Left ventricle myocardium inferior (tissue), 1 donor: ENCODE data around the gene UBE2E2. TPM values are rescaled to one million over a fixed set of nuclear protein-coding genes. Genes with fewer than 3 reads are reported as not detected.

Source experiments
- DNase-seq: peaks from one replicate; pipeline ENCODE4 v3.0.0-alpha.2; 2020
- H3K27ac ChIP-seq: fragments of 200-600 bp; replicated peaks from 2 replicates; pipeline ENCODE4 v1.8.0; 2021
- H3K27me3 ChIP-seq: fragments of 200-600 bp; 2 replicates; pipeline ENCODE4 v1.8.0; 2021; ENCODE audit warnings: low read depth
- H3K36me3 ChIP-seq: fragments of 200-600 bp; 2 replicates; pipeline ENCODE4 v1.8.0; 2021
- H3K4me1 ChIP-seq: fragments of 200-600 bp; 2 replicates; pipeline ENCODE4 v1.8.0; 2021
- H3K4me3 ChIP-seq: fragments of 200-600 bp; 2 replicates; pipeline ENCODE4 v1.8.0; 2021; ENCODE audit warnings: mild to moderate bottlenecking, moderate library complexity
- H3K9me3 ChIP-seq: fragments of 200-600 bp; replicated peaks from 2 replicates; pipeline ENCODE4 v1.8.0; 2021
- intact Hi-C: fragments of 100-400 bp; cut with micrococcal nuclease; formaldehyde crosslinking; loops from one replicate; pipeline ENCODE4 v1.11.0; 2022
- total RNA-seq: library from RNA; stranded (reverse); fragmentation: NEBNext Ultra II Directional; extraction: Animal tissue kit (Norgen Biotek cat#: 25700); gene quantifications from one replicate; pipeline ENCODE4 v1.2.1, GENCODE V29; 2021
- TF ChIP-seq, protein P1 (sequence below): fragments of 200-600 bp; IDR thresholded peaks from 2 replicates; pipeline ENCODE4 v1.8.0; 2021; ENCODE audit warnings: antibody characterized with exemption, mild to moderate bottlenecking, borderline replicate concordance
- donor health status: DM: no; HTN: yes; CAD: no; lungs with severe emphysema.

UBE2E2 gene
- total RNA-seq, 1 donor from 2014 or later = 47.2 TPM

- no peaks in the 10 kb centered on the region for H3K9me3 ChIP-seq
- H3K27ac ChIP-seq = no peak overlapping the region
- H3K4me1 ChIP-seq = peaks cover 17% of the 10 kb centered on the region
- no peaks in the 10 kb centered on the region for H3K36me3 ChIP-seq
- DNase-seq = no peak
- no peaks in the 10 kb centered on the region for H3K27me3 ChIP-seq
- H3K4me3 ChIP-seq = no peak overlapping the region
- intact Hi-C loops = no loop called here
- TF ChIP-seq, protein P1, sequence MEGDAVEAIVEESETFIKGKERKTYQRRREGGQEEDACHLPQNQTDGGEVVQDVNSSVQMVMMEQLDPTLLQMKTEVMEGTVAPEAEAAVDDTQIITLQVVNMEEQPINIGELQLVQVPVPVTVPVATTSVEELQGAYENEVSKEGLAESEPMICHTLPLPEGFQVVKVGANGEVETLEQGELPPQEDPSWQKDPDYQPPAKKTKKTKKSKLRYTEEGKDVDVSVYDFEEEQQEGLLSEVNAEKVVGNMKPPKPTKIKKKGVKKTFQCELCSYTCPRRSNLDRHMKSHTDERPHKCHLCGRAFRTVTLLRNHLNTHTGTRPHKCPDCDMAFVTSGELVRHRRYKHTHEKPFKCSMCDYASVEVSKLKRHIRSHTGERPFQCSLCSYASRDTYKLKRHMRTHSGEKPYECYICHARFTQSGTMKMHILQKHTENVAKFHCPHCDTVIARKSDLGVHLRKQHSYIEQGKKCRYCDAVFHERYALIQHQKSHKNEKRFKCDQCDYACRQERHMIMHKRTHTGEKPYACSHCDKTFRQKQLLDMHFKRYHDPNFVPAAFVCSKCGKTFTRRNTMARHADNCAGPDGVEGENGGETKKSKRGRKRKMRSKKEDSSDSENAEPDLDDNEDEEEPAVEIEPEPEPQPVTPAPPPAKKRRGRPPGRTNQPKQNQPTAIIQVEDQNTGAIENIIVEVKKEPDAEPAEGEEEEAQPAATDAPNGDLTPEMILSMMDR = no peak
These were observed 243.2 kb downstream of the UBE2E2 start for GRCh38 chr3:23446301-23446700.

GRCh38 chr3:23448998-23449537, 245.9 kb downstream of the UBE2E2 start:
- DNase-seq = no peak
- no peak overlapping the region for H3K4me3 ChIP-seq
- TF ChIP-seq, protein P1 = no peak
- no peaks in the 10 kb centered on the region for H3K27me3 ChIP-seq
- peaks cover 17% of the 10 kb centered on the region for H3K4me1 ChIP-seq
- intact Hi-C loops = no loop called here
- H3K36me3 ChIP-seq = no peaks in the 10 kb centered on the region
- H3K9me3 ChIP-seq = no peaks in the 10 kb centered on the region
- peak overlapping the region; percentile 60 for H3K27ac ChIP-seq

DNA sequence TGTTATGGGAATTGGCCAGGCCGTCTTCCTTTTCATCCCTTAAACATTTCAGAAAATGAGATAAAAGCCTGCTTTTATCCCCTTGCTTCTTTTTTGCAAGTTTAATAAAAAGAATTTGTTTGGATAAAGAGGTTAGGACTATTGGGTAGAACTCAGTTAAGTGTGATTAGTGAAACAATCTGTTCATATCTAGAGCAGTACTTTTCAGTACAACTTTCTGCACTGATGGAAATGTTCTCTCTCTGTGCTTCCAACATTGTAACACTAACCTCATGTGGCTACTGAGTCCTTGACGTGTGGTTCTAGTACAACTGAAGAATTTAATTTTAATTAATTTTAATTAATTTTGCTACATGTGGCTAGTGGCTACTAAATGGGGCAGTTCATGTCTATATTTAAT, 246.9 kb downstream of the UBE2E2 start:
- Histone ChIP-seq H3K9me3 (no peaks in the 10 kb centered on the region), H3K27me3 (no peaks in the 10 kb centered on the region), H3K4me1 (peaks cover 25% of the 10 kb centered on the region), H3K27ac (peak overlapping the region; percentile 60), H3K36me3 (no peaks in the 10 kb centered on the region), H3K4me3 (no peak overlapping the region)
- TF ChIP-seq, protein P1 = no peak
- DNase-seq = no peak
- intact Hi-C loops = no loop called here

GRCh38 chr3:23450806-23451205, 247.7 kb downstream of the UBE2E2 start:
- Histone ChIP-seq H3K9me3 (no peaks in the 10 kb centered on the region), H3K27ac (no peak overlapping the region), H3K27me3 (no peaks in the 10 kb centered on the region), H3K36me3 (no peaks in the 10 kb centered on the region), H3K4me1 (peaks cover 30% of the 10 kb centered on the region), H3K4me3 (no peak overlapping the region)
- intact Hi-C loops = no loop called here
- TF ChIP-seq, protein P1 = no peak
- no peak for DNase-seq

- H3K4me1 ChIP-seq = peaks cover 25% of the 10 kb centered on the region
- no peak overlapping the region for H3K27ac ChIP-seq
- H3K36me3 ChIP-seq = no peaks in the 10 kb centered on the region
- no peak for DNase-seq
- no peak overlapping the region for H3K4me3 ChIP-seq
- H3K27me3 ChIP-seq = no peaks in the 10 kb centered on the region
- H3K9me3 ChIP-seq = peaks cover 6% of the 10 kb centered on the region
- intact Hi-C loops = no loop called here
- TF ChIP-seq, protein P1 = no peak
These were observed 249.3 kb downstream of the UBE2E2 start for GRCh38 chr3:23452408-23452807.
